Fibroblast of skin of left biceps (primary cell): ENCODE data around the gene ASPA.
"Not testable (repeated sequence)": the region's sequence is repeated elsewhere in the genome, so short reads cannot be mapped to it uniquely, and the experiment has no call there.

Experiments
- DNase-seq, 2 experiments: peaks; one replicate each; pipeline ENCODE4 v3.0.0-alpha.2; 2013; ENCODE audit warnings: low read depth in 2 of 2

The ASPA gene

DNA sequence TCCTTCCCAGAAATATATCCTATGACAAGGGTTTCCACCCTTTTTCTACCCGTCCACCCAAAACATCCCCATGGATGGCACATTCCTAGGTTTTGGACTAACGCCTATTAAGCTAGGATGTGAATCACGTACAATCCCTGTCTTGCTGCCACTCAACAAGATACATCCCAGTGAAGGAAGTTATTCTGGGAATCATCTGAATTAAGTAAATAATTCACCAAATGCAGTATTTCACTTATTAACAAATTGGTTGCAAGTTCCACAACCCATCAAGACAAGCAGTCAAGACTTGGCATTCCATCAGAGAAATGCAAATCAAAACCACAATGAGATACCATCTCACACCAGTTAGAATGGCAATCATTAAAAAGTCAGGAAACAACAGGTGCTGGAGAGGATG, 32.1 kb downstream of the ASPA start:
- DNase-seq: no peak

- no peak for DNase-seq
Observed at GRCh38 chr17:3510090-3510489, 34.3 kb downstream of the ASPA start.

- peak in 1 of 2 experiments; percentile 19 for DNase-seq
Observed at GRCh38 chr17:3511852-3512504, 36.2 kb downstream of the ASPA start.

- peak; percentile 18 to 21 for DNase-seq
Observed at GRCh38 chr17:3512505-3513171, 36.8 kb downstream of the ASPA start.

DNA sequence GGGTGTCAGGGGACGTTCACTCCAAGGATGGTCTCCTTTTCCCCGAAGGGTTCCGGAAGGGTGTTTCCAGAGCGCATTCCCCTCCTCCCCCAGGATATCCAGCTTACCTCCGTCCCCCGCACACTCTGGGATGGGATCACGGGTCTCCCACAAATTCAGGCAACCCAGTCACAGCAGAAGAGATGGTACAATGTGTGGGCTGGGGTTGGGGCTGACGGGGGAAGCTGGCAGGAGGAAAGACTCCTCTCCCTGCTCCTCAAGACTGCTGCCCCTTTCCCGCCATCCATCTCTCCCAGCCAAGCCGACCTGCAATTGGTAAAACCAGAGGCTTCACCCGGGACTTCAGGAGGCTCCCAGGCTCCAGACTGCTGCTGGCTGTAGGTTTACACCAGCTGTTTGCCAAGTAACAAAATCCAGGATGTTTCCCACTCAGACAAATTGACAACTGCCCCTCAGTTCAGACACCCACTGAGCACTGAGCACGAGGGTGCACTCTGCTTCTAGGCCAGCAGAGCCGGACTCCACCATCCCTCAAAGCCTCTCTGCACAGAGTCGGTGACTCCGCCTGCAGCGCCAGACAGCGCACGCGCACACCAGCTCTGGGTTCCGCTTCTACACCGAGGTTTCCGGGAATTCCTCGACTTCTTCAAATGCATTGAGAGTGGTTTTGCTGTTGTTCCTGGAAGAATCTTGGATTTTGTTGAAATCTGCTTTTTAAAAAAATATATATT, 37.7 kb downstream of the ASPA start:
- DNase-seq: no peak

DNA sequence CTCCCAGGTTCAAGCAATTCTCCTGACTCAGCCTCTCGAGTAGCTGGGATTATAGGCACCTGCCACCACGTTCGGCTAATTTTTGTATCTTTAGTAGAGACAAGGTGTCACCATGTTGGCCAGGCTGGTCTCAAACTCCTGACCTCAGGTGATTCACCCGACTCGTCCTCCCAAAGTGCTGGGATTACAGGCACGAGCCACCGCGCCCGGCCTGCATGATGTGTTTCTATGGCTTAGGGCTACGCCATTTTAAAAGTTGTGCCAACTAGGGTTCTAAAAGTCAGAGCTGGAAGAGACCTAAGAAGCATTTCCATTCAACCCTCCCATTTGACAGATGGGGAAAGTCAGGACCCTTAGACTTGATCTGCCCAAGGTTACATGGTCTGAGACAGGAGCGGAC, 38.4 kb downstream of the ASPA start:
- DNase-seq: not testable (repeated sequence)

DNA sequence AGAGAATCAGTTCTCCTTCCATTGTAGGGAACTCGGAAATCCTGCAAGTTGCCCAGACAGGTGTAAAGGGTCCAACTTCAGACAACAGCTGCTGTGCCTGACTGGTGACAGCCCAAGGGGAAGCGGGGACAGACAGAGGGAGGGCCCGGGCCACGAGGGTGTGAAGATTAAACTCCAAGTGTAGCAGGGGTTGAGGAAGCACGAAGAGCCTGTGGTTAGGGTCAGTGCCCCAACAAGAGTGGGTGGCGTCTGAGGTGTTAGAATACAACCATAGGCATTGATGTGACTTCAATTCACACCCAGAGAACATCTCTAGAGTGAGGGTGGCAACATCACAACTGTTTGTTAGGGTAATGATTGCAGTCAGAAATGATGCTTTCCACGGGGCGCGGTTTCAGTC, 39.1 kb downstream of the ASPA start:
- no peak for DNase-seq

DNA sequence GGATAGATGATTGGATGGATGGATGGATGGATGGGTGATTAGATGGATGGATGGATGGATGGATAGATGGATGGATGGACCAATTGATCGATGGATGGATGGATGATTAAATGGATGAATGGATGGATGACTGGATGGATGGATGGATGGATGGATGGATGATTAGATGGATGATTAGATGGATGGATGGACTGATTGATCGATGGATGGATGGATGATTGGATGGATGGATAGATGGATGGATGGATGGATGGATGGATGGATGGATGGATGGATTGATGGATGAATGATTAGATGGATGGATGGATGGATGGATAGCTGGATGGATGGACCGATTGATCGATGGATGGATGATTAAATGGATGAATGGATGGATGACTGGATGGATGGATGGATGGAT, 43.7 kb downstream of the ASPA start:
- not testable (repeated sequence) for DNase-seq

DNA sequence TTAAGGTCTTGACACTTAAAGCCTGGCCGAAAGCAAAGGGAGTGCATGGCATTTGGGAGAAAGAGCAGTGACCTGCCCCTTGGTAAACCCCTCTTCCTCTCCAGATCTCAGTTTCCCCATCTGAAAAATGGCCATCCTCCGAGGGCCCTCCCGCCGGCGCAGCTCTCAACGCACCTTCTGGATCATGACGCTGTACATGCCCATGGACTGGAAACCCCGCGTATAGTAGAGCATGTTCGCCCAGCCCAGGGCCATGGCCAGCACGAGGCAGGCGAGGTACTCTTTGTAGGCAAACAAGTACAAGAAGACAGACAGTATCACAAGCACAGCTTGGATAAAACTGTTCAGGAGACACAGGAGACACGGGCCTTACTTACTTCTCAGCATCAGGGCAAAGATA, 48.2 kb downstream of the ASPA start:
- DNase-seq: no peak

- no peak for DNase-seq
Observed at GRCh38 chr17:3526491-3526890, 50.7 kb downstream of the ASPA start.

DNA sequence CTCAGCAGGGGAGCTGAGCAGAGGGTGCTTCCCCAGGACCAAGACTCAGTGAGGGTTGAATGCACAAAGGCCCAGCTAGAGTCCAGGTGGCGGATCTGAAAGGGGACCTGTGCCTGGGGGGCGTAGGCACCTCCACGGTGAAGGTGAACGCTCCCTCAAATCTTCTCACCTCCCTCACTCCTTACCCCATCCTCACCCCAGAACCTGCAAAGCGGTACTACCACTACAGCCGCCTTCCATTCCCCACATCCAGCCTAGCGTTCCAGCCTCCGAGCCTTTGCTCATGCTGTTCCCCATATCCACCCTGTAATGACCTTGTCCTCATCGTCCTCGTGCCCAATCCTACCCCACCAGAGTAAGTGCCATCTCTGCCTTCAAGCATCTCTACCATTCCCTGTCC, 51.2 kb downstream of the ASPA start:
- no peak for DNase-seq

- no peak for DNase-seq
Observed at GRCh38 chr17:3527468-3527867, 51.7 kb downstream of the ASPA start.

DNA sequence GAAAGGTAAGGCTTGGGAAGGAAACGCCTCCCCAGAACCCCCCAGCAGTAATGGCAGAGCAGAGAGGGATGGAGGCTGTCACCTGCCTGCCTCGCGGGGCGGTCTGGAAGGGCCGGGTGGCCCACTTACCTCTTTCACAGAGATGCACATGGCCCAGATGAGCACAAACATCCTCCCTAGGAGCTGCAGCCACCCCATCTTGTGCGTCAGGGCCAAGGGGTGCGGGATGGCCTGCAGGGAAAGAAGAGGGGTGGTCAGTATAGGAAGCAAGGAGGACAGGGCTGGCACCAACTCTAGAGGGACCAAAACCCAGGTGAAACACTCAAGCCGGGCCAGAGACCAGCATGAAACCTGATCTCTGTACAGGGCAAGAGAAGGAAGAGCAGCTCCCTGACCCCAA, 52.1 kb downstream of the ASPA start:
- DNase-seq: no peak

GRCh38 chr17:3528403-3528851, 52.6 kb downstream of the ASPA start:
- DNase-seq: no peak

- no peak for DNase-seq
Observed at GRCh38 chr17:3528880-3529511, 53.2 kb downstream of the ASPA start.

DNA sequence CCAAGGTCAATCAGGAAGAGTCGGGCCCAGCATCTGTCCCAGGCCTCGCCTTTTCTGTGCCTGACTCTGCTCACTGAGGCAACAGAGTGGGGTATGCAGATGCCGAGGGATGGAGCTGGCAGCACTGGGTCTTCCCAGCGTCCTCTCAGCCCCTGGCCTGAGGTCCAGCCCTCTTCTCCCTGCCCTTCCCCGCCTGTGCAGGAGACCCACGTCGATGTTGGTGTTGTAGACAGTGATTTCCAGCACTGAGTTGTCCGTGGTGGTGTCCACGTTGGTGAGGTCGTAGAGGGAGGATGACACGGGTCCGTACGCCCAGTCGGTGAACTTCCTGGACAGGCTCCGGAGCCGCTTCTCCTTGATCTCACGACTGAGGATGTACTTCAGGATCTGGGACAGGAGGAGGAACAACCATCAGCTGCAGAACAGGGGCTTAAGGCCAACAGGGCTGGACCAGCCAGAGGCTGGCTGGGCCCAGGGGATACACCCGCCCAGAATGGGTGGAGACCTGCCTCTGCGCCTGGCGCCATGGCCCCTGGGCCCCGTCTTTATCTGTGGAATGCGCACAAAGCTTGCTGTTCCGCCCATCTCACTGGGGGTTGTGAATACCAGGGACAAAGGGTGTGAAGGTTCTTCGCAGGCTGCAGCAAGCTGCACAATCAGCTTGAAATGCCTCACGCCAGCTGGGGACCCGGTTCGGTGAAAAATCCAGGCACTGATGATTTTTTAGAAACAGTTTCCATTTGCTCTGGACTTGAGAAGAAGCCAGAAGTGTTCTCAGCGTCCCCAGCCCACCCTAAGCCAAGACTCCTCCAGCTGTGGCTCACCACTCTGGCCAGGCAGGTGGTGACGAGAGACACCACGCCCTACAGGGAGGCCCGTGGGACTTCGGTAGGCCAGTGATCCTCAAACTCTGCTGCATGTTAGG, 54.3 kb downstream of the ASPA start:
- no peak for DNase-seq

DNA sequence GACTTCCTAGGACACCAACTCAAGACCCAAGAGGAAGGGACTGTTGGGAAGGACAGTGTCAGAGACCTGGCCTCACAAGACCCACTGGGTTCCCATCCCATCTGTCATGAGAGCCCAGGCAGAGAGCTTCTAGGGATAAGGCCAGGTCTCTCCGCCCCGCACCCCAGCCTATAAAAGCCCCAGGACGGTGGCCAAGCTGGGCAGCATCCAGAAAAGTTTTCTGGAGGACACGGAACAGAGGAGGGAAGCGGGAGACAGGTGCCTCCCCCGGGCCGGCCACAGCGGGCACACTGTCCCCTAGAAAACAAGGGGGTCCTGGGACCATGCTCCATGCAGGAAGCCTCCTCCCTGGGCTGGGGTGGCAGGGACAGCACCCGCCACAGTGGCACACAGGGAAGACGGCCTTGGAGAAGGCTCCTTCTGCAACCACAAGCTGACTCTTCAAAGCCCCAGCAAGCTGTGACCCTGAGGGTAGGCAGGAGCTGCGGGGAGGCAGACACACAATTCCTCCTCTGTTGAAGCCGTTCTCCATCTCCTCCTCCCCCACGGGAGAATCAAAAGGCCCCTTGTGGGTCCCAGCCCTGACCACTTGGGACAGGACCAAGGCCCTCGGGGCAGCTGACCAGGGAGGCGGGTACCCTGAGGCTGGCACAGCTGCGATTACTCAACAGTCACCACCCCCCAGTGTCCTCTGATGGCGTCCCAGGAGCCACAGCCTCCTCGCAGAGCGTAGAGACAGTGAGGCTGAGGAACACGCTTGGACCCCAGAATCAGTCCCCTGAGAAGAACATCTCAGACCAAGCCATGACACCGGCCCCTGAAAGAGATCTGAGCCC, 55.7 kb downstream of the ASPA start:
- no peak for DNase-seq

GRCh38 chr17:3532106-3532858, 56.5 kb downstream of the ASPA start:
- DNase-seq: no peak

DNA sequence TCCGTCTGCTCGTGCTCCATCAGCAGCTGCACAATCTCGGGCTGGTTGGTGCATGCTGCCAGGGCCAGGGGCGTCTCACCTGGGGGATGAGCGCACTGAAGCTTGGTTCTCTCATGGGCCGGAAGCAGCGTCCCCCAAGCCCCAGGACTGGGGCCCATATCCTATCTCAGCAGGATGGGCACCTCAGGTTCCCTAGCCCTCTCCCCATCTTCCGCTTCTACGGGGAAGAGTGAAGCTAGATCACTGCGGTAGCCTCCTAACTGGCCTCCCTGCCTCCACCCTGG, 57.0 kb downstream of the ASPA start:
- no peak for DNase-seq

DNA sequence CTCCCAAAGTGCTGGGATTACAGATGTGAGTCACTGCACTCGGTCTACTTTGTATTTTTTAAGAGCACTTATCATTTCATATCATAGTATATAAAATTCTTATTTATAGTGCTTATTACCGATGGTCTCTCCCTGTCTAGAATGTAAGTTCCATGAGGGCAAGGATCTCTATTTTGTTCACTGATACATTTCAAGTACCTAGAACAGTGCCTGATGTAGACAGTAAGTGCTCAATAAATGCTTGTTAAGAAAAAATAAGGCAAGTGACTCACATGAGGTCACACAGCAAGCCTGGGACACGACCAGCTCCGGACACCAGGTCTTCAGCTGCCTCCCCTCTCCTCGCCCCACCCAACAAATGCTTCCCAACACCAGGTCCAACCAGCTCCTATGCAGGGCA, 58.0 kb downstream of the ASPA start:
- DNase-seq: no peak
